ENCODE measurements around the gene HAUS1.
A peak's percentile ranks its signal among the peaks of the same experiment; 100 is the strongest.
"Not testable (repeated sequence)": the region's sequence is repeated elsewhere in the genome, so short reads cannot be mapped to it uniquely, and the experiment has no call there.

Gene HAUS1

DNA sequence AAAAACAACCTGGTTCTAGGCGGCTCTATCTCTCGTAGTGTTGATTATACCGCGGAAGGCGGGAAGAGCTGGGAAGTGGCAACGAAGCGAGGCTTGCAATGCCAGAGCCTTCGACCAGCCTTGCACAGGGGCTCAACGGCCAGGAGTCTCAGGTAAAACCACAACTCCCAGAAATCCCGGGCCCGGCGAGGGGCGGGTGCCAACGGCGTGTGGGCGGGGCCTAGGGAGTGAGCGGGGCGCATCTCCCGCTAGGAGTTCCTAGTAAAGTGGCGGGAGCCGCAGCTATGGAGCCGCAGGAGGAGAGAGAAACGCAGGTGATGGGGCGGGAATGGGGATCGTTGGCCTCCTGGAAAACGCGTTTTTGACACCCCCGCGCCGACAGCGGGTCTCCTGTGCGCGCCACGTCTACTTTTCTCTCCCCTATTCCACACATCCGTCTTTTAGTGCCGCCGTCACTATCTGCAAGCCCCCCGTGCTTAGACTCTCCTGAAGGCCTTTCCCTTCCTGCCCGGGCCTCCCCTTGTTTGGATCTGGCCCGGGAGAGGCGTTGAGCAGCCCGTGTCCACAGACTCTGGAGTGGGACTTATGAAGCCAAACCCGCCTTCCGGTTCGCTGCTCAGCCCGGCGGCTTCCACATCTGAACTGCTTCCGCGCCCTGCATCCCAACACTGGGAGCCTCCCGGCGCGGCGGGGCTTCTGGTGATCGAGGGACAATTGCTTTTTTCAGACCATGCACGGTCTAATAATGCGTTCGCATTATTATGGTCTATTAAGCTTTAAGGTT is at the start of gene HAUS1:
Gene HAUS1, plus strand, starts transcription at position 258 of the 784 bp plus-strand sequence. Its CDS starts 27 bp downstream, at position 285.
- peak; percentile 55 for DNase-seq (ENCODE audit: low read depth)

GRCh38 chr18:46054956-46055837 is 49.0 kb upstream of the HAUS1 start:
- DNase-seq (ENCODE audit: low read depth): no peak

GRCh38 chr18:46055838-46056230 is 48.4 kb upstream of the HAUS1 start:
- no peak for DNase-seq (ENCODE audit: low read depth)

GRCh38 chr18:46060359-46060841 is 43.8 kb upstream of the HAUS1 start:
- no peak for DNase-seq (ENCODE audit: low read depth)

GRCh38 chr18:46061387-46061786 is 42.8 kb upstream of the HAUS1 start:
- no peak for DNase-seq (ENCODE audit: low read depth)

GRCh38 chr18:46061796-46062195 is 42.4 kb upstream of the HAUS1 start:
- DNase-seq (ENCODE audit: low read depth): no peak

DNA sequence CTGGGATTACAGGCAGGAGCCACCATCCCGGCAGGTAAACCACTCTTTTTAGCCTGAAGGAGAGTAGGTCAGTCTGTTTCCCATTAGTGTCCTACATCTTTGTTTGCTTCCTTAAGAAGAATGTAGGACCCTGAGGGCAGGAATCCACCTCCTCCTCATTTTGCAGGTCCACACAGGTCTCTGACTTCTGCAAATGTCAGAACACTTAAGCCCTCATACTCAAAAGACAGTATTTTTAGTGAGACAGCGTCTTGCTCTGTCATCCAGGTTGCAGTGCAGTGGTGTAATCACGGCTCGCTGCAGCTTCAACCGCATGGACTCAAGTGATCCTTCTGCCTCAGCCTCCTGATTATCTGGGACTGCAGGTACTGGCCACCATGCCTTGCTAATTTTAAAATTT is 41.4 kb upstream of the HAUS1 start:
- no peak for DNase-seq (ENCODE audit: low read depth)

DNA sequence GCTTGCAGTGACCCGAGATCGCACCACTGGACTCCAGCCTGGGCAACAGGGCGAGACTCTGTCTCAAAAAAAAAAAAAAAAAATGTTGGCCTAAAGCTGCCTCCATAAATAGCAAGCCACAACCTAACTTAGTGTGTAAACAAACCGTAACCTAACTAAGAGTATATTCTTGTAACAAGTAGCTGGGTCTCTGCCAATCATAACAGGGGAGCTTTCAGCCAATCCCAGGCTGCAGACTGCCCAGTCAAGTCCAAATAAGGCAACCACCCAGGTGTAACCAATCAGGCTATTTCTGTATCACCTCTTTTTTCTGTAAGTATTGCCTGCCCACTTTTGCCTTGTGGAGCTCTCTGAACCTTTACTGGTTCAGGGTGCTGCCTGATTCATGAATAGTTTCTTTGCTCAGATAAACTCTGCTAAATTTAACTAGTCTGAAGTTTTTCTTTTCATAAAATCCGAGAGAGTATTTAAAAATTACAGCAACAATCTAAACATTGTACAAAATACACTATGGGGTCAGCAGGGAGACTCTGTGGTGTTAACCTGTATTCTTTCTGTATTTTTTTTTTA is 36.7 kb upstream of the HAUS1 start:
- DNase-seq (ENCODE audit: low read depth): no peak

- DNase-seq (ENCODE audit: low read depth): no peak
These were observed 35.4 kb upstream of the HAUS1 start for GRCh38 chr18:46068763-46069162.

DNA sequence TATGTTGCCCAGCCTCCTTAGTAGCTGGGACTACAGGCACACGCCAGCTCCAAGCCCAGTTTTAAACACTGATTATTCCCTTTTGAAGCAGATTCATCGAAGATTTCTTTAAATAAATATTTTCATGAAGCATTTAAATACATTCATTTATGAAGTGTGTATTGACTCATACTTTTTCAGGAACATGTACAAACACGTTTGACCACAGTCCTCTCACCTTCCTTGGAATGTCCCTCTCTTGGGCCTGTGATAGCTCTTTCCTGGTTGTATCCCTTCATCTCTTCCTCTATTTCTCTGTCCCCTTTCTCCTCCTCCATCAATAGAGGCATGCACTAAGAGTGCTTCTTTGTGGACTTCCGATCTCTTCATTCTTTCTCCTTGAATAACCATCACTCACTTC is 34.7 kb upstream of the HAUS1 start:
- DNase-seq (ENCODE audit: low read depth): no peak

- DNase-seq (ENCODE audit: low read depth): no peak
These were observed 34.0 kb upstream of the HAUS1 start for GRCh38 chr18:46070232-46070631.

- DNase-seq (ENCODE audit: low read depth): no peak
These were observed 33.2 kb upstream of the HAUS1 start for GRCh38 chr18:46070815-46071652.

GRCh38 chr18:46071653-46072375 is 32.4 kb upstream of the HAUS1 start, which contains the start of gene PSTPIP2:
TSS of gene PSTPIP2 (minus strand) at chr18:46072260. CDS start at chr18:46072188, 72 bp downstream.
- DNase-seq (ENCODE audit: low read depth): no peak

- DNase-seq (ENCODE audit: low read depth): no peak
These were observed 31.8 kb upstream of the HAUS1 start for GRCh38 chr18:46072376-46072867.

DNA sequence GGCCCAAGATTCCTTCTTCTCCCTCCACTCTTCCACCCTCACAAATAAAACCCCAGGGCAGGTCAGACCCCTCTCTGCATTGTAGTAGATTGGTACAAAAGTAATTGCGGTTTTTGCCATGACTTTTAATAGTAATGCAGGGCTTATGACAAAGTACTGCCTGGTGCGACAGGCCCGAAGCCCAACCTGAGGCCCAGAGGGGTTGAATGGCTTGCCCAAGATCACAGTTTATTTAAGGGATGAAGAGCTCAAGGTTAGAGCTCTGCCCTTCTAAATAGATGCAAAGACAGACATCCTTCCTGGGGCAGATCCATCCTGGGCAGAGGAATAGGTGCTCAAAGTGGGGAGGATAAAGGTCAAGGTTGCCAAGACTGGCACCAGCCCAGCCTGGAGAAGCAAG is 31.2 kb upstream of the HAUS1 start:
- DNase-seq (ENCODE audit: low read depth): no peak

DNA sequence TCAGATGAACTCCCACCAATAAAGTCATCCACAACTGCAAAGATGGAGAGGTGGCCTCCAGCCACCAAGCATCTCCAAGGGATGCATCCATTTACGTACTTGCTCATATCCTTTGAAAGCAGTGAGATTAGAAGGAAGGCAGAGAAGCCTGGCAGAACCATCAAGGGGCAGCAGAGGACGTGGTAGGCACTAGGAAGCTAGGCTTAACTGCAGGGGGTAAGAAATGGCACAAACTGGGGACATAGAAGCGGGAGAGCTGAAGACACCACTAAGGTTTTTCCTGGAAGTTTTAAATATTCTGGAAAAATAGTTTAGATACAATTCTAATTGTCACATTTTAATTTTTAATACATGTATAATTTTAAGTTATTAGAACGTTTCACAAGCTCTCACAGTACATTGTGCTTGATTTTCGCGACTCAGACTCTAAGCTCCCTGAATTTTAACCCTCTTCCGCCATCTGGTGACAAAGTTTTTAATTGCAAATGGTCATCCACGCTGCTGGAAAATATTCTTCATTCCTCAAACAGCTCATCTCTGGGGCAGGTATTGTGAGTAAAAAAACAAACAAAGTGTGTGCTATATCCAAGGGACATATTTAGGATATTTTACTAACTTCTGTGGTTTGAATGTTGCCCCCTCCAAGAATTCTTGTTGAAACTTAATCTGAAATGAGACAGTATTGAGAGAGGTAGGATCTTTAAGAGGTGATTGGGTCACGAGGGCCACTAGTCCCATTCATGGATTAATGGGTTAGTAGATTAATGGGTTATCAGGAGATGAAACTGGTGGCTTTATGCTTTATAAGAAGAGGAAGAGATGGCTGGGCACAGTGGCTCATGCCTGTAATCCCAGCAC is 30.5 kb upstream of the HAUS1 start:
- no peak for DNase-seq (ENCODE audit: low read depth)

DNA sequence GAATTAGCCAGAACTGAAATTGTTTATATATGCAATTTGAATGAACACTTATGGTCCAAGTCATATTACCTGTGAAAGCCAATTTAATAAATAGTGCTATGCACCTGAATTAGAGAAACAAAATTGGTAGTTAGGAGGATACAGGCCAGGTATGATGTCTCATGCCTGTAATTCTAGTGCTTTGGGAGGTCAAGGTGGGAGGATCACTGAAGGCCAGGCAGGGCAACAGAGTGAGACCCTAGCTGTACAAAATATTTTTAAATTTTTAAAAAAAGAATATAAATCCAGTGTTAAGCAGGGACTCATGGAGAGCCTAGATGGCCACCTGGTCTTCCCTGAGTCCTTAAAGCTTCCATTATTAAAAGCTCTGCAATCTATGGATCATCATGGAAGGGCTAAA is 24.8 kb upstream of the HAUS1 start:
- no peak for DNase-seq (ENCODE audit: low read depth)

DNA sequence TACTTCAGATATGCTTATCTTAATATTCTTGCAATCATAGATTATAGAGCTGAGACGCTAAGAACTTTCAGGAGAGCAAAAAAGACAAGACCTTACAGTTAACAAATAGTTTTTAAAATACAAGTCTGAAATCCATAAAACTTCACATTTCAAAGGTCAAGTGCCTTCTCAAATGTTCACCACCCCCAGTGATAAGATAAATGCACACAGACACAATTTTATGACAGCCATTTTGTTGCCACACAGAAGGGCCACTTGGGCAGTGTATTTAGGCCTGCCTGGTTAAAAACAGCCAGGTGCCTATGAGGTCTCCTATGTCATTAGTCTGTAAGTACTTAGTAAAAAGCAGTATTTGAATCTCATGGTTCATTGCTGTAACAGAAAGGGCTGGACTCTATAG is 24.0 kb upstream of the HAUS1 start:
- no peak for DNase-seq (ENCODE audit: low read depth)

DNA sequence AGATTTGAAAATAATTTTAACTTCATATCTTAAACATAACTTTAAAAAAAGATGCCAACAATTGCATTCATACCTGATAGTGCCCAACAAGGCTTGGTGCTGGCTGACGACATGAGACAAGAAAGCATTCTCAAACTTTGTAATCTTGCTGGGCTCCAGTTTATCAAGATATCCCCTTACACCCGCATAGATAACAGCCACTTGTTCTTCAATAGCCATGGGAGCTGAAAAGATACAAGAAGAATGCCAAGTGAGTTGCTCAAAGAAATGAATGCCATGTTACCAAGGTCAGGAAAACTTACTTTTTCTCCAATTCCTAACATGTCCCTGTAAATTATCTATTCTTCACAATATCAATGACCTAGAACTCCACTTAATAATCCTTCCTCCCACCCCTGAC is 19.8 kb upstream of the HAUS1 start:
- DNase-seq (ENCODE audit: low read depth): no peak

- DNase-seq (ENCODE audit: low read depth): not testable (repeated sequence)
These were observed 15.7 kb upstream of the HAUS1 start for GRCh38 chr18:46088501-46088900.
